ENCODE data around the gene MBNL1.
"Not testable (repeated sequence)": the region's sequence is repeated elsewhere in the genome, so short reads cannot be mapped to it uniquely, and the experiment has no call there.

GRCh38 chr3:152397348-152397747 lies 128.6 kb downstream of the MBNL1 start:
- not testable (repeated sequence) for TF ChIP-seq EZH2 (IDR thresholded peaks at IDR 0.05; ENCODE audit: borderline replicate concordance, low read depth, low read length, poor library complexity, severe bottlenecking); CTCF (conservative IDR thresholded peaks at IDR 0.05; ENCODE audit: low read depth, low read length)
